Stimulated activated naive CD8-positive, alpha-beta T cell treated with anti-CD3 and anti-CD28 coated beads, Interleukin-15, Interleukin-2, amounts not matched to agents 100 ng/mL and 50 ng/mL, for 24 hours (primary cell): ENCODE measurements around the gene USP3.

ENCODE experiments used
- H3K27ac Mint-ChIP-seq: one replicate; pipeline ENCODE4 v1.8.0; 2021; ENCODE audit warnings: mild to moderate bottlenecking, mixed read lengths
- H3K27me3 Mint-ChIP-seq: one replicate; pipeline ENCODE4 v1.8.0; 2021; ENCODE audit warnings: mixed read lengths
- H3K36me3 Mint-ChIP-seq: one replicate; pipeline ENCODE4 v1.8.0; 2021; ENCODE audit warnings: low read depth, mixed read lengths
- H3K4me1 Mint-ChIP-seq: one replicate; pipeline ENCODE4 v1.8.0; 2021; ENCODE audit warnings: low read depth, mixed read lengths
- H3K4me3 Mint-ChIP-seq: one replicate; pipeline ENCODE4 v1.8.0; 2021; ENCODE audit warnings: mild to moderate bottlenecking, mixed read lengths
- H3K9me3 Mint-ChIP-seq: one replicate; pipeline ENCODE4 v1.8.0; 2021; ENCODE audit warnings: mixed read lengths

The USP3 gene

DNA sequence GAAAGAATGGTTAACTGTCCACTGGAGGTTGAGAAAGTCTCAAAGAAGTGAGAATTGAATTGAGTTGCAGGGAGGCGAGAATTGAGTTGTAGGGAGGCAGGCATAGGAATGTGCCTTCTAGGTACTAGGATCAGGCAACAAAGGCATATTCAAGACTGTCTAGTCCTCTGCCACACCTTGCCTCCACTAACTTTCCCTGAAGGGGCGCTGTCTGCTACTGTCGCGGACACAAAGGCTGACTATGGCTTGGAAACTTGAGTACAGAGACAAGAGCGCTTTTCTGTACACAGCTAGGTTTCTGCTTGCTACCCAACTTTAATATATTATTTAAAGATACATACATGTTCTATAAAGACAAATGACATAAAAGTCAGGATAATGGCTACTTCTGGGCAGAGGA, 82.4 kb downstream of the USP3 start:
- no peaks in the 10 kb centered on the region for H3K9me3 Mint-ChIP-seq
- H3K4me3 Mint-ChIP-seq, result no peak overlapping the region
- no peak overlapping the region for H3K27ac Mint-ChIP-seq
- peaks cover 26% of the 10 kb centered on the region for H3K4me1 Mint-ChIP-seq
- H3K36me3 Mint-ChIP-seq, result peaks cover 81% of the 10 kb centered on the region
- no peaks in the 10 kb centered on the region for H3K27me3 Mint-ChIP-seq

DNA sequence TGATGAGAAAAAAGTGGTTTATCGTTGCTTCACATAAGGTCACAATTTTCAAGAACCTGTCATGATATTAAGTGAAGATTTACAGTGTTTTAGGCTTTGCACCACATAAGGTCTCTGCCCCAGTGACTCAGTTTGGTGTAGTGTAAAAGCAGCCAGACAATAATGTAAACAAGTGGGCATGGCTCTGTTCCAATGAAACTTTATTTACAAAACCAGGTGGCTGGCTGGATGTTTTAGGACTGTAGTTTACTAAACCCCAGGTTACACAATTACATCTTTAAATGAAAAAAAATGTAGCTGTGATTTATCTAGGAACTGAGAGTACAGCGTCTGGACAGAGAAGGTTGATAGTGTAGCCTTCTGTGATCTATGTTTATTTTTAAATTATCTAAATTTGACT, 83.1 kb downstream of the USP3 start:
- Mint-ChIP-seq H3K4me3 (no peak overlapping the region), H3K36me3 (peaks cover 82% of the 10 kb centered on the region), H3K4me1 (peaks cover 26% of the 10 kb centered on the region), H3K27ac (no peak overlapping the region), H3K9me3 (no peaks in the 10 kb centered on the region), H3K27me3 (no peaks in the 10 kb centered on the region)

DNA sequence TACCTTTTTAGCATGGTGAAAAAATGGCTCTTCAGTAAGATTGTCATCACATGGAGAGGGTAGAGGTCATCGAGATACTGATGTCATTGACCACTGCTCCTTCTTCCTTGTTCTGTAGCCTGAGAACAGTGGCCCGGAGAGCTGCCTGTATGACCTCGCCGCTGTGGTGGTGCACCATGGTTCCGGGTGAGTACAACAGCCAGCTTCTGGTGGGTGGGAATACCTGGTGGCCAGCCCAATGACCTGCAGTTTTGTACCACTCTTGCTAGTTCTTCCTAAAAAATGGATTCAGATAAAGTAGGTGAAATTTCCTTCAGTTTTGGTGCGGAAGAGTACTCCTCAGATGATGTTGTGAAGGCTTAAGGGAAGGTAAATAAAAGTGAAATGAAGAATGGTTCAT, 84.4 kb downstream of the USP3 start:
- Mint-ChIP-seq H3K9me3 (no peaks in the 10 kb centered on the region), H3K4me1 (peaks cover 31% of the 10 kb centered on the region), H3K4me3 (no peak overlapping the region), H3K36me3 (peaks cover 82% of the 10 kb centered on the region), H3K27me3 (no peaks in the 10 kb centered on the region), H3K27ac (peak overlapping the region; percentile 59)

DNA sequence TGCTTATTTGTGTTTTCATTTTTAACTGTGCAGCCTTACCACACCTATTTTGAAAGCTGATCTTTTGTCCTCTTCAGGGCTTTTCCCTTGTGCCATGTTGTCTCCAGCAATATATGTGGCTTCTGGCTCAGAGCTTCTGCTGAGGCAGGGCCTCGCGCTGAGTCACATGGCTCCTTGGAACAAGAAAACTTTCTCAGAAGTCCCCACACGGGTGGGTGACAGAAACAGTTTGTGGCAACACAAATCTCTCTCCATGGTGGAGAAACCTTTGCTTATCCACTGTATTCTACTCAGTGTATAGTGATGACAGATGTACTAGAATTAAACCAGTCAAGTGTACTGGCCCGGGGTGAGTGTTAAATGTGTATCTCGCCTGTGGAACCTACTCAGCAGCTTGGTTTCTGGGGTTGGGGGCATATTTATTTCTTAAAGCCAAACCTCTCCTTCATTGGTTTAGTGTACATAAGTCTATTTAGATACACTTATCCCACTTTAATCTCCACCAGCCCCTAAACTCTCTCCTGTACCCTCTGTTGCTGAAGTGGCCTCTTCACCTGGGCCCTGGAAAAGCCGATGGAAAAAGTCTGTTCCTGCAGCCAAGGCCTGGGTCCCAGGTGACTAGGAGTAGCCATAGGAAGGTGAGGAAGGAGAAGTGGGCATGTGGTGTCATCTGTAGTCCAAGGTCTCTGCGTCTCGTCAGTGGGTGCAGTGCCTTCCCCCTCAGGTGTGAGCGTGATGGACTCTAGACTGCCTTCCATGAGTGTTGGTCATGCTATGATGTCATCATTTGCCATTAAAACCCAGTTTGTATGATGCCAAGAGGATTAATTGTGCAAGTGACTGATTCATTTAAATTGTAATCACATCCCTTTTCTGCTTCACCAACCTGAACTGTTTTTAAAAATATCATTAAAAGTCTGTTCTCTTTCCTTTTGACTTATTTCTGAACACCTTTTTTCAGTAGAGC, 89.6 kb downstream of the USP3 start:
- H3K27me3 Mint-ChIP-seq, result no peaks in the 10 kb centered on the region
- H3K27ac Mint-ChIP-seq, result peak overlapping the region; percentile 38
- H3K4me1 Mint-ChIP-seq, result peaks cover 72% of the 10 kb centered on the region
- no peak overlapping the region for H3K4me3 Mint-ChIP-seq
- peaks cover 59% of the 10 kb centered on the region for H3K36me3 Mint-ChIP-seq
- H3K9me3 Mint-ChIP-seq, result no peaks in the 10 kb centered on the region

DNA sequence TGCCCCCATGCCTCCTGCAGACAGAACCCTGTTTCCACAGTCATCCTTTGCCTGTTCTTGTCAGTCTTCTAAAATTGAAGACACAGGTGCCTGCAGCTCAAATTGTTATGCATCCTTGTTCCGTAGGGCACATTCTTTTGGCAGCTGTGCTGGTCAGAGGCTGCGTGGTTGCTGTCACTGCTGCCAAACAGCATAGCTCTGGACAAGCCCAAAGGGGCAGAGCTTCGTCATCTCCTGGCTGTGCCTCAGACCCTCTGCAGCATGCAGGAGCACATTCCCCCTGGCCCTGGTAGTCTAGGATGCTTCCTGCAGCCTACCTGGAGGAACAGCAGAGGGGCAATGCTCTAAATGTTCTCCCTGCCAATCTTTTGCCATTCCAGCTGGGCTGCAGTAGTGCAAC, 90.7 kb downstream of the USP3 start:
- peaks cover 49% of the 10 kb centered on the region for H3K36me3 Mint-ChIP-seq
- H3K27me3 Mint-ChIP-seq, result no peaks in the 10 kb centered on the region
- no peak overlapping the region for H3K4me3 Mint-ChIP-seq
- H3K27ac Mint-ChIP-seq, result peak overlapping the region; percentile 40
- peaks cover 80% of the 10 kb centered on the region for H3K4me1 Mint-ChIP-seq
- no peaks in the 10 kb centered on the region for H3K9me3 Mint-ChIP-seq

DNA sequence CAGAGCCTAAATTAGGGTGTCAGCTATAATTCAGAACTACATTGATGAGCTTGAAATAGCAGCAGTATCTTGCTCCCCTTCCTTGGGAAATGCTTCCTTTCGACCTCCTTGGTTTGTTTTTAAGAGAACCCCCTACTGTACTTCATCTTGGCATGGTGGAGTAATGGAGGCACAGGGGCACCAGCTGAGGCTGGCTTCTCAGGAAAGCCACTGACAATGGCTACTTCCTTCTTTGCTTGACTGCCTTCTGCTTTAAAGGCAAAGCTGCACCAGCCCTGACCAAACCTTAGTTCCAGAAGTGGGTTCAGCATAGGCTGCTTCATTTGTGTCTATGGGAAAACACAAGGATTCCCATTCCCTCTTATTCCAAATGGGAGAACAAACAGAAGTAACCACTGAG, 91.3 kb downstream of the USP3 start:
- H3K4me1 Mint-ChIP-seq, result peaks cover 81% of the 10 kb centered on the region
- peaks cover 43% of the 10 kb centered on the region for H3K36me3 Mint-ChIP-seq
- no peak overlapping the region for H3K27ac Mint-ChIP-seq
- H3K4me3 Mint-ChIP-seq, result no peak overlapping the region
- no peaks in the 10 kb centered on the region for H3K9me3 Mint-ChIP-seq
- no peaks in the 10 kb centered on the region for H3K27me3 Mint-ChIP-seq

DNA sequence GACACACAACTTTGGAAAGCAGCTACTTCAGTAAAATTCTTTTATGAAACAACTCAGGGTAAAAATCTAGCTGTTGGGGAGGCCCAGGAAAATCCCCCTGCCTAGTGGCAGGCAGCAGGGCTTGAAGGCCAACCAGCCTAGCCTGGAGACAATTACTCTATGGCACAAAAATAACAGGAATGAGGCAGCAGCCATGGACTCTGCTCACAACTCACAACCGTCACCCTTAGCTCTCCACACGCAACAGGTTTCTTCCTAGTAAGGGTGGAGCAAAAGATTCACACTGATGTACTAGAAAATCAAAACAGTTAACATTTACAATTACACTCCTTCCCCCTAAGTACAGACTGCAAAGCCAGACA, 92.3 kb downstream of the USP3 start:
- H3K27ac Mint-ChIP-seq, result peak overlapping the region; percentile 28
- H3K9me3 Mint-ChIP-seq, result no peaks in the 10 kb centered on the region
- H3K4me3 Mint-ChIP-seq, result no peak overlapping the region
- peaks cover 33% of the 10 kb centered on the region for H3K36me3 Mint-ChIP-seq
- H3K27me3 Mint-ChIP-seq, result no peaks in the 10 kb centered on the region
- H3K4me1 Mint-ChIP-seq, result peaks cover 76% of the 10 kb centered on the region

DNA sequence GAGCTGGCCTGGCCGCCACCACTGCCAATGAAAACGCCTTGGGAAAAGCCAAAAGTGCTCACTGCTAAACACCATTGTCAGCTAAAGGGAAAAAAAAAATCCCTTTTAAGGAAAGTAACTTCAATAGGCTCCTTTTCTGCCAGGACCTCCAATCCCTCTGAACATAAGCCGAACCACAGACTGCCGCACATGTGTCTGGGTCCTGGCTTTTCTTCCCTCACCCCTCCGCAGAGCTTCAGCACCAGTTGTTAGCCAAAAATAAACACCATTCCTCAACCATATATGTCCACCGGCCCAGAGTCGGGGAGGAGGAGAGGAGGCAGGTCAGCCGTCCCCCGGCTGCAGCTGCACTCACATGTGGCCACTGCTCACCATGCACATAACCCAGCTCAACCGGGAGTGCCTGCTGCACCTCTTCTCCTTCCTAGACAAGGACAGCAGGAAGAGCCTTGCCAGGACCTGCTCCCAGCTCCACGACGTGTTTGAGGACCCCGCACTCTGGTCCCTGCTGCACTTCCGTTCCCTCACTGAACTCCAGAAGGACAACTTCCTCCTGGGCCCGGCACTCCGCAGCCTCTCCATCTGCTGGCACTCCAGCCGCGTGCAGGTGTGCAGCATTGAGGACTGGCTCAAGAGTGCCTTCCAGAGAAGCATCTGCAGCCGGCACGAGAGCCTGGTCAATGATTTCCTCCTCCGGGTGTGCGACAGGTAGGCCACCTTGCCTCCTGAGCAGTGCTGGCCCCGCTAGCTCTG, 92.8 kb downstream of the USP3 start, which contains the start of gene FBXL22:
TSS of gene FBXL22 (plus strand) at position 350 of the 753 bp plus-strand sequence. CDS start at position 356, 6 bp downstream.
- Mint-ChIP-seq H3K27me3 (no peaks in the 10 kb centered on the region), H3K36me3 (peaks cover 28% of the 10 kb centered on the region), H3K4me1 (peaks cover 76% of the 10 kb centered on the region), H3K27ac (peak within 1 kb of the TSS; percentile 28), H3K4me3 (no peak within 1 kb of the TSS), H3K9me3 (no peaks in the 10 kb centered on the region)

DNA sequence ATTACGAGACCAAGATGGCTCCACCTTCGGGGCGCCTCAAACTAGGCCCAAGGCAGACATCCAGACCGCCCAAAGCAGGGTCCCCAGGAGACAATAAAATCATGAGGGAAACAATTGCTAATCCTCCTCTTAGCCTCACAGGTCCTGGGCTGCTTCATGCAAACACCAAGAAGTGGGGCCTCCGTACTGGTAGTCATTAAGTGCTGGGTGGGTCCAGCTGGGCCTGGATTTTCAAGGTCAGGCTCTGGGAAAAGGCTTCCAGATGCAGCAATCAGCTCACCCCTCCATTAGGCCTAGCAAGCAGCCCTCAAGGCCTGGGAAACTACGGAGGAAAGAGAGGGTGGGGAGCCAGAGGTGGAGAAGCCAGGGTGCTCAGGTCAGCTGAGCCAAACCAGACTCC, 93.4 kb downstream of the USP3 start:
- no peaks in the 10 kb centered on the region for H3K9me3 Mint-ChIP-seq
- H3K4me1 Mint-ChIP-seq, result peaks cover 75% of the 10 kb centered on the region
- H3K27ac Mint-ChIP-seq, result no peak overlapping the region
- peaks cover 26% of the 10 kb centered on the region for H3K36me3 Mint-ChIP-seq
- H3K4me3 Mint-ChIP-seq, result no peak overlapping the region
- H3K27me3 Mint-ChIP-seq, result no peaks in the 10 kb centered on the region

DNA sequence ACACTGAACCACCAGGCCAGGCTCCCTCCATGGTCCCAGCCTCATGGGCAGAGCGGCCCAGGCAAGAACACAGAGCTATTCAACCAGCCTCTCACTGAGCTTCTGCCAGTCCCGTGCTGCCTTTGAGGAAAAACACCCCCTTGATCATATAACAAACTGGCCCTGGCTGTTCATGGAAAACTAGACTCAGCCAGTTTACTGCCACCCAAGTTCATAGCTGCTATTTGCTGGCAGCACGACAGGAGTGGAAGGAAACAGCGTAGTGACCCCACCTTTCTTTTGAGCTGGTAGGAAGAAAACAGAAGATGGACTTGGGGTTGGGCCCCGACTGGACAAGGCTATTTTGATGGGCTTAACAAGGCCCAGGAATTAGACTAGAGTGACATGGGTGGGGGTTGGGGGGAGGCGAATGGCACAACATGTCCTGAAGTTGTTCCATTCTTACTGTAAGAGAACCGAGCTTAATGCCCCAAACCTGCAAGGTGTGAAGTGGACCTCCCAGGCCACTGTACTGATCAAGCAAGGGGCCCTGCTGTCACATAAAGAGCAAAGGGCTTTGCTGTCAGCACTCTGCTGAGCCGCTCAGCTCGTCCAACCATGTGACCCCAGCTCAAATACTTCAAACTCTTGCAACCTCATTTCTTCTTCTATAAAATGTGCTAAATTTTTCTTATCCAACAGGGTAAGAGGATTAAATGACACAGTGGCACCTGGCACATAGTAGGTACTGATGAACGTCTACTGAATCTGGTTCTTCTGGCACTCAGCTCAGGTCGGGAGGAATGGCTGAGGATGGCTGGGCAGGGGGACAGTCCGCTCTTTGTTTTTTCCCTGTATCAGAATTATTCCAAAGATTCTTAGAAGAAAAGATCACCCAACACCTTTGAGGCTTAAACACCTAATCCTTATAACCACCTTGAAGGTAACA, 94.3 kb downstream of the USP3 start:
- Mint-ChIP-seq H3K9me3 (no peaks in the 10 kb centered on the region), H3K4me3 (peak overlapping the region; percentile 87), H3K4me1 (peaks cover 69% of the 10 kb centered on the region), H3K27me3 (no peaks in the 10 kb centered on the region), H3K36me3 (peaks cover 17% of the 10 kb centered on the region), H3K27ac (peak overlapping the region; percentile 87)

DNA sequence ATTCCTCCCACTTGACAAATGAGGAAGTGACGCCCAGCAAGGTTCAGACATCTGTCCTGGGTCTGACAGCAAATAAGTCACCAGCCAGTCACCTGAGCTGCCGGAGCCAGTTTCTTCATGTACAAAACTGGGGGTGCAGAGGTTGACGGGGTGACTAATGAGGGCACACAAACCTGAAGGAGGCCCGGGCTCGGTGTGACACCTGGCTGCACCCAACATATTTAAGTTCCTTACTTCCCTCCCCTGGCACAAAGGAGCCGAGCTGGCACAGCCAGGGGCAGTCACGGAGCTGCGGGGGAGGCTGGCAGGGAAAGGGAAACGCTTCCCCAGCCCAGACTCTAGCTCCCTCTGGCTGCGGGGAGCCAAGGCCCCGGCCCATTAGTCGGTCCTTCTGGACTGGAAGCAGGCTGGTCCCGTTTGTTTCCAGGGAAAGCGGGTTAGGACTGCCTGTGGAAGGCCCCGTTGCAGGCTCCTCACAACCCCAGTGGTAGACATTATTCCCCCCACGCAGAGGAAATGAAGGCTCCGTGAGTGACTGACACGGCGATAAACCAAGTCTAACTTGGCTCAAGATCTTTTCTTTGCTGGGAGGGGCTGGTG, 95.1 kb downstream of the USP3 start:
- Mint-ChIP-seq H3K36me3 (peaks cover 9% of the 10 kb centered on the region), H3K4me1 (peaks cover 61% of the 10 kb centered on the region), H3K27me3 (no peaks in the 10 kb centered on the region), H3K9me3 (no peaks in the 10 kb centered on the region), H3K4me3 (peak overlapping the region; percentile 87), H3K27ac (peak overlapping the region; percentile 87)

DNA sequence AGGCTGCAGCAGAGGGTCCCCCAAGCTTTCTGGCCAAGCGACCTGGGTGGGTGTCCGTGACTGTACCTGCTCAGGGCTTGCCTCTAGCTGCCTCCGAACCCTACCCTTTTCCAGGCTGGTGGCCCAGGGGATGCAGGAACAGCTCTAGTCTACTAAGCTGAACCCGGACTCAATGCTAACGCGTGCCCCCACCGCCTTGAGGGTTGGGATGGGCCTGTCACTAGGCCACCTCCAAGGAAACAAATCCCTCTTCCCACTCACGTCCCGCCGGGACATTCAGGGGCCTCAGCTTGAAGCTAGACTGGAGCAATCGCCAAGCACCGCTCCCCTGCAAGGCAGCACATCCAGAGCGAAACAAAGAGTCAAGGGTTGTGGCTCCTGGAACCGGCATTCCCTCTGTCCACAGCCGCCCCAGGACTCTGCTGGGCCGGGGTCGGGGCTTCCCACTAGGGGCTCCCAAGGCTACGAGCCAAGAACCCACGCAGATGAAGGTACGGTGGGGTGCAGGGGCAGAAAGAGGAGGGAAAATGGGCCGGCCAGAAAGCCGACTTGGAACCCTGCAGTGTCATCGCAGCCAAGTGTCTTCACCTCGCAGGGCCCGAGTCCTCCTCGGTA, 95.7 kb downstream of the USP3 start:
- Mint-ChIP-seq H3K9me3 (no peaks in the 10 kb centered on the region), H3K27me3 (no peaks in the 10 kb centered on the region), H3K4me3 (peak overlapping the region; percentile 87), H3K4me1 (peaks cover 56% of the 10 kb centered on the region), H3K27ac (peak overlapping the region; percentile 87), H3K36me3 (peaks cover 3% of the 10 kb centered on the region)

DNA sequence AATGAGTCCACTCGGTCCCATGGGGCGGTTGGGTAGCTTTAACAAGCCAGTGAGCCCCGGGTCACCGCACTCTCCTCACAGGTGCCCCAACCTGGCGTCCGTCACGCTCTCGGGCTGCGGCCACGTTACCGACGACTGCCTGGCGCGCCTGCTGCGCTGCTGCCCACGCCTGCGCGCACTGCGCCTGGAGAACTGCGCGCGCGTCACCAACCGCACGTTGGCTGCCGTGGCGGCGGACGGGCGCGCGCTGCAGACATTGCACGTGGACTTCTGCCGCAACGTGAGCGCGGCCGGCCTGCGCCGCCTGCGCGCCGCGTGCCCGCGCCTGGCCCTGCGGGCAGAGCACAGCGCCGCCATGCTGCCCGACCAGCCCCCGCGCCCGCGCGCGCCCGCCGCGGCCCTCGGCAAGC, 96.2 kb downstream of the USP3 start:
- H3K27me3 Mint-ChIP-seq, result no peaks in the 10 kb centered on the region
- peak overlapping the region; percentile 87 for H3K4me3 Mint-ChIP-seq
- H3K27ac Mint-ChIP-seq, result peak overlapping the region; percentile 88
- H3K4me1 Mint-ChIP-seq, result peaks cover 56% of the 10 kb centered on the region
- H3K9me3 Mint-ChIP-seq, result no peaks in the 10 kb centered on the region
- no peaks in the 10 kb centered on the region for H3K36me3 Mint-ChIP-seq
